IMR-90 (cell line): Measurements from ENCODE around the gene SOX30. TPM values are rescaled to one million over a fixed set of nuclear protein-coding genes. Genes with fewer than 3 reads are reported as not detected.

Experiments
- ATAC-seq: fragments of 200-7000 bp; cut with Tn5 transposase; 2 replicates; pipeline ENCODE4 v1.9.1; 2020; ENCODE audit warnings: low read depth, mild to moderate bottlenecking, moderate library complexity
- BruUV-seq: library from RNA; stranded (reverse); fragments of 400-500 nt; replicated peaks from 2 replicates; lab custom pipeline; 2021; lab: Mats Ljungman, UMichigan
- CTCF ChIA-PET: fragments of 300-600 bp; formaldehyde crosslinking; extraction: SDS; loops from one replicate; lab custom pipeline; 2021; ENCODE audit warnings: antibody characterized with exemption; lab: Yijun Ruan, JAX
- POLR2A ChIA-PET: fragments of 300-600 bp; sonication (Branson Sonifier 250); formaldehyde crosslinking; loops from one replicate; lab custom pipeline; 2022; ENCODE audit warnings: antibody characterized with exemption; ENCODE audit not compliant: unreplicated experiment; lab: Charles Lee
- DNase-seq: peaks from one replicate; pipeline ENCODE4 v3.0.0; 2013
- H2AFZ ChIP-seq: replicated peaks from 2 replicates; pipeline ENCODE3; 2013; ENCODE audit warnings: low read length, mild to moderate bottlenecking; ENCODE audit not compliant: poor library complexity
- H2AK5ac ChIP-seq: 2 replicates; pipeline ENCODE4 v1.6.1; 2013; ENCODE audit warnings: low read depth, low read length, inconsistent platforms
- H2AK9ac ChIP-seq: replicated peaks from 2 replicates; pipeline ENCODE3; 2013; ENCODE audit warnings: mild to moderate bottlenecking, low read depth, low read length, moderate library complexity; ENCODE audit not compliant: poor library complexity
- H2BK120ac ChIP-seq: 2 replicates; pipeline ENCODE4 v1.6.1; 2013; ENCODE audit warnings: low read depth, low read length, inconsistent platforms
- H2BK15ac ChIP-seq: 3 replicates; pipeline ENCODE4 v1.6.1; 2013; ENCODE audit warnings: low read depth, low read length, inconsistent platforms
- H2BK20ac ChIP-seq: 2 replicates; pipeline ENCODE4 v1.6.1; 2013; ENCODE audit warnings: low read depth, mild to moderate bottlenecking, inconsistent platforms, low read length, moderate library complexity
- H2BK5ac ChIP-seq: 2 replicates; pipeline ENCODE4 v1.6.1; 2013; ENCODE audit warnings: mild to moderate bottlenecking, low read depth, low read length, inconsistent platforms; ENCODE audit not compliant: poor library complexity, severe bottlenecking
- H3K14ac ChIP-seq: replicated peaks from 2 replicates; pipeline ENCODE4 v1.6.1; 2013; ENCODE audit warnings: low read depth, low read length, inconsistent platforms
- H3K18ac ChIP-seq: 2 replicates; pipeline ENCODE4 v1.6.1; 2013; ENCODE audit warnings: low read depth, low read length, control low read depth
- H3K23ac ChIP-seq: 2 replicates; pipeline ENCODE4 v1.6.1; 2013; ENCODE audit warnings: low read depth, low read length, inconsistent platforms
- H3K27ac ChIP-seq: 2 replicates; pipeline ENCODE4 v1.5.1; 2013; ENCODE audit warnings: mild to moderate bottlenecking, control low read depth, low read length; ENCODE audit not compliant: insufficient read depth
- H3K27me3 ChIP-seq: 2 replicates; pipeline ENCODE4 v1.6.1; 2013; ENCODE audit warnings: low read length; ENCODE audit not compliant: control insufficient read depth, insufficient read depth
- H3K36me3 ChIP-seq: 2 replicates; pipeline ENCODE4 v1.6.1; 2013; ENCODE audit warnings: low read length, mixed read lengths; ENCODE audit not compliant: control insufficient read depth, insufficient read depth
- H3K4ac ChIP-seq: 2 replicates; pipeline ENCODE4 v1.6.1; 2013; ENCODE audit warnings: low read depth, low read length, inconsistent platforms
- H3K4me1 ChIP-seq: 2 replicates; pipeline ENCODE4 v1.6.1; 2013; ENCODE audit warnings: low read length, mixed read lengths; ENCODE audit not compliant: control insufficient read depth, insufficient read depth
- H3K4me2 ChIP-seq: 2 replicates; pipeline ENCODE4 v1.6.1; 2013; ENCODE audit warnings: low read depth, mild to moderate bottlenecking, control low read depth, low read length, moderate library complexity
- H3K4me3 ChIP-seq: 2 replicates; pipeline ENCODE4 v1.5.1; 2013; ENCODE audit warnings: low read depth, mild to moderate bottlenecking, control low read depth, low read length, moderate library complexity; ENCODE audit not compliant: insufficient read depth
- H3K56ac ChIP-seq: 2 replicates; pipeline ENCODE4 v1.6.1; 2013; ENCODE audit warnings: low read length, inconsistent platforms; ENCODE audit not compliant: insufficient read depth; ENCODE audit errors: extremely low read depth
- H3K79me1 ChIP-seq, 2 experiments: 2 replicates each; pipeline ENCODE4 v1.6.1; 2013; ENCODE audit warnings: low read length in 2 of 2, inconsistent platforms in 1 of 2, low read depth in 1 of 2
- H3K9ac ChIP-seq: 2 replicates; pipeline ENCODE4 v1.6.1; 2013; ENCODE audit warnings: low read depth, low read length, control low read depth
- H3K9me1 ChIP-seq: 2 replicates; pipeline ENCODE4 v1.6.1; 2013; ENCODE audit warnings: low read length, inconsistent platforms; ENCODE audit not compliant: insufficient read depth
- H3K9me3 ChIP-seq: 2 replicates; pipeline ENCODE4 v1.6.1; 2013; ENCODE audit warnings: low read length; ENCODE audit not compliant: control insufficient read depth, insufficient read depth
- H4K20me1 ChIP-seq: 2 replicates; pipeline ENCODE4 v1.6.1; 2013; ENCODE audit warnings: low read length, inconsistent platforms; ENCODE audit not compliant: insufficient read depth
- H4K5ac ChIP-seq: 2 replicates; pipeline ENCODE4 v1.6.1; 2013; ENCODE audit warnings: mild to moderate bottlenecking, low read depth, low read length, control low read depth
- H4K8ac ChIP-seq, 2 experiments: 2 replicates each; pipeline ENCODE4 v1.6.1; 2013; ENCODE audit warnings: low read depth in 2 of 2, low read length in 2 of 2, control low read depth in 1 of 2, inconsistent platforms in 1 of 2
- H4K91ac ChIP-seq: 2 replicates; pipeline ENCODE4 v1.6.1; 2013; ENCODE audit warnings: low read depth, low read length, inconsistent platforms; ENCODE audit not compliant: insufficient read depth
- CEBPB ChIP-seq: IDR thresholded peaks from 2 replicates; pipeline ENCODE4 v1.6.1; 2012; ENCODE audit warnings: low read depth, low read length, improper control_type of control experiment
- FOS ChIP-seq: fragments of 150-350 bp; IDR thresholded peaks from 2 replicates; pipeline ENCODE4 v1.6.1; 2016; ENCODE audit warnings: low read depth, low read length
- MXI1 ChIP-seq: IDR thresholded peaks from 2 replicates; pipeline ENCODE4 v1.6.1; 2012; ENCODE audit warnings: low read depth, mild to moderate bottlenecking, low read length, moderate library complexity, borderline replicate concordance
- POLR2A ChIP-seq: IDR thresholded peaks from 2 replicates; pipeline ENCODE4 v1.6.1; 2012; ENCODE audit warnings: mild to moderate bottlenecking, low read depth, low read length
- RCOR1 ChIP-seq: IDR thresholded peaks from 2 replicates; pipeline ENCODE4 v1.6.1; 2012; ENCODE audit warnings: mild to moderate bottlenecking, low read length, improper control_type of control experiment; ENCODE audit not compliant: insufficient replicate concordance
- WGBS, 2 experiments: methylation state at CpG; one replicate each; pipeline versions ENCODE4 v1.1.5 to v1.1.7; 2013; ENCODE audit warnings: missing lambda C conversion rate in 2 of 2; ENCODE audit not compliant: insufficient read length in 1 of 2; ENCODE audit errors: extremely low coverage in 2 of 2; 5-methylcytosine and 5-hydroxymethylcytosine counted together
- dilution Hi-C: fragments of 300-500 bp; cut with HindIII; formaldehyde crosslinking; loops from one replicate; pipeline ENCODE4 v1.14.3; 2018; ENCODE audit warnings: low sequenced_read_pairs; ENCODE audit not compliant: unreplicated experiment
- in situ Hi-C: fragments of 300-500 bp; cut with MboI; formaldehyde crosslinking; loops from 3 replicates; pipeline ENCODE4 v1.14.3; 2019; ENCODE audit warnings: low sequenced_read_pairs, inconsistent platforms, mixed read lengths
- intact Hi-C: fragments of 100-400 bp; cut with micrococcal nuclease; formaldehyde crosslinking; loops from 2 replicates; pipeline ENCODE4 v1.10.0; 2022
- polyA plus RNA-seq, 3 experiments: library from polyadenylated mRNA; depleted of rRNA; stranded (reverse); fragments of >200 nt; gene quantifications; 2 replicates each; pipeline ENCODE4 v1.2.3, GENCODE V29; 2012; ENCODE audit warnings: low replicate concordance in 1 of 3
- total RNA-seq: library from RNA; depleted of rRNA; stranded (reverse); fragments of >200 nt; gene quantifications from 2 replicates; pipeline ENCODE4 v1.2.3, GENCODE V29; 2012
- TF ChIP-seq, protein P1 (sequence below): fragments of 150-350 bp; IDR thresholded peaks from 2 replicates; pipeline ENCODE4 v1.6.1; 2016; ENCODE audit warnings: low read depth, mild to moderate bottlenecking, low read length, moderate library complexity, borderline replicate concordance

Gene SOX30
- total and polyA plus RNA-seq, 2 of the 4 experiments (the other 2 are of a cell fraction): not detected

DNA sequence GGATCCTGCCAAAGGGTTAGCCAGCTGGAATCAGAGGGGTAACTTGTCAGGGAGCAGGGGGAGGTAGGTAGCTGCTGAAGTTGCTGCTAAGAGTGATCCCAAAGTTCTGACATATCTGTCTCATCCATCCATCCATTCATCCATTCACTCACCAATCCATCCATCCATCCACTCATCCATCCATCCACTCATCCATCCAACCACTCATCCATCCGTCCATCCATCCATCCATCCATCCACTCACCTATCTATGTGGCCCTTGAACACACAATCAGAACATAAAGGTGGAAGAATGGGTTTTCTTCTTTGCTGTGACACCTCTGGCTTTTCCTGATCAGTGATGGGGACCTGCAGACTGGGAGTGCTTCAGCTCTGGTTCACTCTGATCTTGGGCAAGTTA lies 16.1 kb upstream of the SOX30 start:
- Histone ChIP-seq H4K20me1 (no peaks in the 10 kb centered on the region), H2AK5ac (no peak overlapping the region), H2AFZ (no peak overlapping the region), H3K4me2 (no peak overlapping the region), H3K4me1 (no peaks in the 10 kb centered on the region; the same call in 1 of the 2 replicates), H3K9ac (no peak overlapping the region), H3K14ac (no peak overlapping the region), H3K27ac (no peak overlapping the region), H4K5ac (no peak overlapping the region), H3K9me3 (no peaks in the 10 kb centered on the region), H3K56ac (no peak overlapping the region), H2AK9ac (peak overlapping the region; percentile 48), H4K91ac (no peak overlapping the region), H3K18ac (no peak overlapping the region), H3K4ac (no peak overlapping the region), H3K79me1 (no peaks in the 10 kb centered on the region), H2BK120ac (no peak overlapping the region), H4K8ac (no peak overlapping the region), H3K4me3 (no peak overlapping the region), H2BK20ac (no peak overlapping the region), H2BK5ac (no peak overlapping the region), H2BK15ac (no peak overlapping the region; the same call in 2 of the 3 replicates), H3K27me3 (peaks cover 12% of the 10 kb centered on the region; the same call in 1 of the 2 replicates), H3K36me3 (no peaks in the 10 kb centered on the region), H3K23ac (no peak overlapping the region), H3K9me1 (no peaks in the 10 kb centered on the region)
- no CpG with 5 or more reads among the region's 1 CpG for WGBS, 2 experiments
- intact Hi-C loops (loop anchor here (5.0 kb wide), 1 partner anchor 91 kb away; the partner anchor contains the start of gene ADAM19), dilution Hi-C loops (no loop called here), in situ Hi-C loops (no loop called here)
- no TSS peak for BruUV-seq
- ChIA-PET CTCF (interaction anchor here (0.6 to 1.6 kb wide), 2 partner anchors 50 to 77 kb away, joined by 4 to 6 read pairs; no protein-coding TSS in a partner anchor), POLR2A (no interaction called here)
- ATAC-seq (no peak), DNase-seq (no peak)
- TF ChIP-seq RCOR1 (no peak), MXI1 (no peak), CEBPB (no peak), POLR2A (no peak), FOS (no peak)
- TF ChIP-seq, protein P1, sequence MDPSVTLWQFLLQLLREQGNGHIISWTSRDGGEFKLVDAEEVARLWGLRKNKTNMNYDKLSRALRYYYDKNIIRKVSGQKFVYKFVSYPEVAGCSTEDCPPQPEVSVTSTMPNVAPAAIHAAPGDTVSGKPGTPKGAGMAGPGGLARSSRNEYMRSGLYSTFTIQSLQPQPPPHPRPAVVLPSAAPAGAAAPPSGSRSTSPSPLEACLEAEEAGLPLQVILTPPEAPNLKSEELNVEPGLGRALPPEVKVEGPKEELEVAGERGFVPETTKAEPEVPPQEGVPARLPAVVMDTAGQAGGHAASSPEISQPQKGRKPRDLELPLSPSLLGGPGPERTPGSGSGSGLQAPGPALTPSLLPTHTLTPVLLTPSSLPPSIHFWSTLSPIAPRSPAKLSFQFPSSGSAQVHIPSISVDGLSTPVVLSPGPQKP: no peak
